Hepatocyte (in vitro differentiated cells): ENCODE measurements around the gene LTN1.

ENCODE experiments used
- CTCF ChIP-seq: fragments of 200-600 bp; sonication (generic); IDR thresholded peaks from 2 replicates; pipeline ENCODE4 v1.5.1; 2016; ENCODE audit warnings: antibody characterized with exemption, mild to moderate bottlenecking; ENCODE audit not compliant: poor library complexity
- EZH2 ChIP-seq: fragments of 200-600 bp; sonication (generic); IDR thresholded peaks from 2 replicates; pipeline ENCODE4 v1.6.1; 2016; ENCODE audit warnings: antibody characterized with exemption, mild to moderate bottlenecking, borderline replicate concordance
- EZH2phosphoT487 ChIP-seq: fragments of 200-600 bp; sonication (generic); IDR thresholded peaks from one replicate; pipeline ENCODE4 v1.6.1; 2018; ENCODE audit warnings: antibody characterized with exemption, mild to moderate bottlenecking, low read depth, moderate library complexity; ENCODE audit not compliant: unreplicated experiment, severe bottlenecking

GRCh38 chr21:29008367-29008766 lies 15.7 kb upstream of the LTN1 start:
- TF ChIP-seq CTCF (no peak), EZH2 (no peak), EZH2phosphoT487 (no peak)
